ENCODE results near the gene OR4K2.

The OR4K2 gene

DNA sequence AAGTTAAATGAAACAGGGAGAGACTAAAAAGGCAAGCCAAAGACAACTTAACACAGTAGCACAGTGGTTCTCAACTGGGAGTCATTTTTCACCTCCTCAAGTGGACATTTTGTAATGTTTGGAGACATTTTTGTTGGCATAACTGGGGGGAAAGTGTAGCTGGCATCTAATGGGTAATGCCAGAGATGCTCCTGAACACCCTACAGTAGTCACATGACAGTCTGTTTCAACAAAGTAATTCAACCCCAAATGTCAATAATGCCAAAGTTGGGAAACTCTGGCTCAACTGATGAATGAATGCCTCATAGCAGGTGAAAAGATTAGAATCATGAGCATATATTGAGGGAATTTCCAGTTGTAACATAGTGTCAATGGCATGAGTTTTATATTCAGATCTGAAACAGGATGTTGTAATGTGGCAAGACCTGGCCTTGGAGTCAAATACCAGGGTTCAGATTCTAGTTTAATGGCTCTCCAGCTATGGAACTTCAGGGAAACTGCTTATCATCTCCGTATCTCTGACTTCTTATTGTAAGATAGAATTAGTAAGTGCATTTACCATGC, 43.1 kb downstream of the OR4K2 start:
- no peaks in the 10 kb centered on the region for H3K4me1 ChIP-seq (ENCODE audit: insufficient read depth, low read length)
- no peaks in the 10 kb centered on the region for H3K9me3 ChIP-seq (ENCODE audit: control insufficient read depth, insufficient read depth, low read length)
- no peak overlapping the region for H3K9ac ChIP-seq (ENCODE audit: low read depth, low read length)
- H3K36me3 ChIP-seq (ENCODE audit: insufficient read depth, low read length) = no peaks in the 10 kb centered on the region

DNA sequence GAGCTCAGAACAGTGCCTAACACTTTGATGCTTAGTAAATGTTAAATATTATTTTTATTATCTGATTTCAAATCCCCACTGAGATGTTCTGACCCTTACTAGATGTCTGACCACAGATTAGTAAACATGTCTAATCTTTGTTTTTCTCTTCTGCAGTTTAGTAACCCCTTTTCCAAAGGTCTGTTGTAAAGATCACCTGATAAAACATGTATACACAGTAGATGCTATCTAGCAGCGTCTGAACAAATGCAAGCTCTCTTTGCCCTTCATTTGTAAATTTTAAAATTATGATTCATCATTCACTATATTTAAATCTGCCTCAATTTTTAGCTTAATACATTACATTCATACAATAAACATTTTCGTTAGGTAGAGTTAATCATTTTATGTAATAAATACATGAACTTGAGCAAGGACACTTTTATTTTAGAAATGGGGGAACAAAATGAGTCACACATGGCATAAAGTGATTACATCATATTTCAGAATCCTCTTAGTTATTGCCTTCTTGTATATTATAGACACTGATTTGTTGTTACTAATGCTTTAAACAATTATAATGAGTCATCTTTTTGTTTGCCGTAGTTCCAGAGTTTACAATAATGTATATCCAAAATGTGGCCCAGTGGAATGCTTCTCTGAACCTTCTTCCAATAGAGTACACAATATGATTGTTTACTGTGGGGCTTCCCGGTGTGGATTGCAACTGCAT, 43.8 kb downstream of the OR4K2 start:
- no peaks in the 10 kb centered on the region for H3K9me3 ChIP-seq (ENCODE audit: control insufficient read depth, insufficient read depth, low read length)
- no peaks in the 10 kb centered on the region for H3K4me1 ChIP-seq (ENCODE audit: insufficient read depth, low read length)
- H3K9ac ChIP-seq (ENCODE audit: low read depth, low read length) = no peak overlapping the region
- H3K36me3 ChIP-seq (ENCODE audit: insufficient read depth, low read length) = no peaks in the 10 kb centered on the region

DNA sequence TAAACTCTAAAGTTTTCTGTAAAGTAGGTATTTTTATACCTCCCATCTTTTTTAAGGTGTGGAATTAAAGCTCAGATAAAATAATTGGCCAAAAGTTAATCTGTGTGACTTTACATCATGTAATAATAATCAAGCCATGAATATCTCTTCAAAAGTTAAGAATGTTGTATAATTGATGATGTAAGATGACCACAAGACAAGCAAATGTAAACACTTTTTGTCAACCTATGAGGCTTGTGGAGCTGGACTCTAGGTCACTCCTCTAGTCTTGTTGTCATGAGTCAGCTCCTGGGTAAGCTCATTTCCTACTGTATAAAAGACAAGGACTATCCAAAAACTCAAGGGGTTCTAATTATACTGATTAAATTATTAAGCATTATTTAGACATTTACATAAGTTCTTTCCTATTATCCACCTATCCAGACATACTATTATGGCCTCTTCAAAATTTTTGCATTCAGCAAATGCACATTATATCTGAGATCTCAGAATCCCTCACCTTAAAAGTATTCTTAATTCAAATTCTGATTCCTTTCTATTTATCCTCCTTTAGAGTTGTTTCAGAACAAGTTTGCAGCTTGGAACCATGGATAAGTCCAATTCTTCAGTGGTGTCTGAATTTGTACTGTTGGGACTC, 45.2 kb downstream of the OR4K2 start, which contains the start of gene OR4K5:
Gene OR4K5, plus strand, starts transcription at position 587 of the 637 bp plus-strand sequence. Its CDS starts 0 bp downstream, at position 587.
- Histone ChIP-seq H3K9me3 (ENCODE audit: control insufficient read depth, insufficient read depth, low read length) (no peaks in the 10 kb centered on the region), H3K9ac (ENCODE audit: low read depth, low read length) (no peak within 1 kb of the TSS), H3K36me3 (ENCODE audit: insufficient read depth, low read length) (no peaks in the 10 kb centered on the region), H3K4me1 (ENCODE audit: insufficient read depth, low read length) (no peaks in the 10 kb centered on the region)

DNA sequence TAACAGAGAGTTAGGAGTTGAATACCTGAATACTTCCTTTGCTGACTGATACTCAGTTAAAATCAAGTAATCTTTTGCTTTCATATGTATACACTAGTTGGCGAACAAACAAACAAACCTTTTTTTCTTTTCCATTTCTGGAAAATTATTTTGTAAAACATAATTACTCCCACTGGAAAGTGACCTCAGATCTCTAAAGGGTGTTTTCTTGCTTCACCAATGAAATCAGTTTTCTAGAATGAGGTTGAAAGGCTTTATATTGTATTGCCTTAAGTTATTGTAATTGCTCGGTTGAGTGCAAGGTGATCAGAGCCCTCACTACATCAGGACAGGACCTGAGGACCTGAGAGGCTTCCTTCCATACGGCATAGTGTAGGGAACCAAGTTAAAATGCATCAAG, 55.7 kb downstream of the OR4K2 start, which contains the start of gene OR4K1:
Gene OR4K1, plus strand, starts transcription at position 301 of the 400 bp plus-strand sequence. CDS start 4,750 bp downstream, outside the sequence.
- Histone ChIP-seq H3K9me3 (ENCODE audit: control insufficient read depth, insufficient read depth, low read length) (no peaks in the 10 kb centered on the region), H3K36me3 (ENCODE audit: insufficient read depth, low read length) (no peaks in the 10 kb centered on the region), H3K9ac (ENCODE audit: low read depth, low read length) (no peak within 1 kb of the TSS), H3K4me1 (ENCODE audit: insufficient read depth, low read length) (no peaks in the 10 kb centered on the region)

All from ES-I3 (cell line).